H9 (cell line): ENCODE data around the gene POLE2. TPM values are rescaled to one million over a fixed set of nuclear protein-coding genes. Genes with fewer than 3 reads are reported as not detected.

Source experiments
- DNase-seq: peaks from one replicate; pipeline ENCODE4 v3.0.0-alpha.2; 2017
- H2AFZ ChIP-seq: one replicate; pipeline ENCODE4 v1.6.1; 2013; ENCODE audit warnings: mild to moderate bottlenecking, low read length, control low read depth, moderate library complexity
- H2AK5ac ChIP-seq: 2 replicates; pipeline ENCODE4 v1.6.1; 2013; ENCODE audit warnings: low read length, control low read depth, mixed read lengths; ENCODE audit not compliant: insufficient read length
- H2BK120ac ChIP-seq: one replicate; pipeline ENCODE4 v1.6.1; 2013; ENCODE audit warnings: low read depth, mild to moderate bottlenecking, low read length, control low read depth, inconsistent platforms; ENCODE audit not compliant: poor library complexity, severe bottlenecking
- H2BK12ac ChIP-seq: 2 replicates; pipeline ENCODE4 v1.6.1; 2013; ENCODE audit warnings: low read length, control low read depth, mixed read lengths, low read depth; ENCODE audit not compliant: insufficient read length
- H2BK15ac ChIP-seq: 2 replicates; pipeline ENCODE4 v1.6.1; 2013; ENCODE audit warnings: low read depth, low read length, control low read depth
- H2BK20ac ChIP-seq: one replicate; pipeline ENCODE4 v1.6.1; 2013; ENCODE audit warnings: low read depth, mild to moderate bottlenecking, low read length, control low read depth, inconsistent platforms; ENCODE audit not compliant: poor library complexity, severe bottlenecking
- H2BK5ac ChIP-seq: 2 replicates; pipeline ENCODE4 v1.6.1; 2013; ENCODE audit warnings: low read length, control low read depth, mixed read lengths; ENCODE audit not compliant: insufficient read length
- H3K14ac ChIP-seq: 2 replicates; pipeline ENCODE4 v1.6.1; 2013; ENCODE audit warnings: low read length, control low read depth; ENCODE audit not compliant: insufficient read depth
- H3K18ac ChIP-seq: 2 replicates; pipeline ENCODE4 v1.6.1; 2013; ENCODE audit warnings: low read depth, mild to moderate bottlenecking, mixed read lengths, low read length, control low read depth; ENCODE audit not compliant: insufficient read length
- H3K23ac ChIP-seq: 2 replicates; pipeline ENCODE4 v1.6.1; 2013; ENCODE audit warnings: low read length, control low read depth, mixed read lengths, low read depth; ENCODE audit not compliant: insufficient read length
- H3K23me2 ChIP-seq: 2 replicates; pipeline ENCODE4 v1.6.1; 2013; ENCODE audit warnings: low read depth, mild to moderate bottlenecking, mixed read lengths, low read length, control low read depth; ENCODE audit not compliant: insufficient read length, poor library complexity, severe bottlenecking
- H3K27ac ChIP-seq: 2 replicates; pipeline ENCODE4 v1.5.1; 2013; ENCODE audit warnings: low read length, control low read depth, mixed read lengths, low read depth; ENCODE audit not compliant: insufficient read length
- H3K27me3 ChIP-seq: 2 replicates; pipeline ENCODE4 v1.6.1; 2013; ENCODE audit warnings: low read length, control low read depth, inconsistent platforms; ENCODE audit not compliant: insufficient read depth
- H3K4ac ChIP-seq: 2 replicates; pipeline ENCODE4 v1.6.1; 2013; ENCODE audit warnings: low read depth, mild to moderate bottlenecking, control low read depth, inconsistent platforms, low read length, moderate library complexity
- H3K4me1 ChIP-seq: 2 replicates; pipeline ENCODE4 v1.6.1; 2013; ENCODE audit warnings: low read length, control low read depth, inconsistent platforms; ENCODE audit not compliant: insufficient read depth
- H3K4me2 ChIP-seq: 2 replicates; pipeline ENCODE4 v1.6.1; 2013; ENCODE audit warnings: low read length, control low read depth, mixed read lengths; ENCODE audit not compliant: insufficient read length, insufficient read depth
- H3K56ac ChIP-seq: 2 replicates; pipeline ENCODE4 v1.6.1; 2013; ENCODE audit warnings: low read depth, mild to moderate bottlenecking, mixed read lengths, low read length, control low read depth; ENCODE audit not compliant: insufficient read length
- H3K79me1 ChIP-seq: 2 replicates; pipeline ENCODE4 v1.6.1; 2013; ENCODE audit warnings: low read depth, mild to moderate bottlenecking, moderate library complexity, low read length, control low read depth, inconsistent platforms; ENCODE audit not compliant: insufficient read depth, poor library complexity, severe bottlenecking
- H3K79me2 ChIP-seq: 2 replicates; pipeline ENCODE4 v1.6.1; 2013; ENCODE audit warnings: low read length, control low read depth, inconsistent platforms; ENCODE audit not compliant: insufficient read depth
- H3K9ac ChIP-seq: 2 replicates; pipeline ENCODE4 v1.6.1; 2013; ENCODE audit warnings: low read length, control low read depth, mixed read lengths; ENCODE audit not compliant: insufficient read length; ENCODE audit errors: extremely low read depth
- H3K9me3 ChIP-seq: one replicate; pipeline ENCODE4 v1.6.1; 2013; ENCODE audit warnings: low read depth, low read length, inconsistent platforms; ENCODE audit not compliant: control insufficient read depth
- H3T11ph ChIP-seq: one replicate; pipeline ENCODE4 v1.6.1; 2013; ENCODE audit warnings: mild to moderate bottlenecking, low read length, control low read depth, inconsistent platforms
- H4K20me1 ChIP-seq: one replicate; pipeline ENCODE4 v1.6.1; 2013; ENCODE audit not compliant: control insufficient read depth, insufficient read length, insufficient read depth
- H4K5ac ChIP-seq: 2 replicates; pipeline ENCODE4 v1.6.1; 2013; ENCODE audit warnings: low read depth, mild to moderate bottlenecking, mixed read lengths, low read length, control low read depth; ENCODE audit not compliant: insufficient read length
- H4K8ac ChIP-seq: replicated peaks from 2 replicates; pipeline ENCODE4 v1.6.1; 2013; ENCODE audit warnings: low read length, control low read depth, mixed read lengths, low read depth; ENCODE audit not compliant: insufficient read length
- H4K91ac ChIP-seq: 2 replicates; pipeline ENCODE4 v1.6.1; 2013; ENCODE audit warnings: low read depth, mild to moderate bottlenecking, moderate library complexity, mixed read lengths, low read length, control low read depth; ENCODE audit not compliant: insufficient read length
- H3K27ac Mint-ChIP-seq, 3 experiments: 2 replicates in 2 of 3; 3 replicates in 1 of 3; pipeline ENCODE4 v1.8.0; 2020 to 2021; ENCODE audit warnings: mixed read lengths in 3 of 3, mild to moderate bottlenecking in 1 of 3, moderate library complexity in 1 of 3
- H3K27me3 Mint-ChIP-seq: 2 replicates; pipeline ENCODE4 v1.8.0; 2021; ENCODE audit warnings: low read depth, mild to moderate bottlenecking, moderate library complexity, mixed read lengths
- H3K36me3 Mint-ChIP-seq, 3 experiments: 2 replicates in 2 of 3; 3 replicates in 1 of 3; pipeline ENCODE4 v1.8.0; 2020 to 2021; ENCODE audit warnings: low read depth in 3 of 3, mixed read lengths in 3 of 3; ENCODE audit not compliant: insufficient read depth in 1 of 3
- H3K4me1 Mint-ChIP-seq, 2 experiments: 2 replicates each; pipeline ENCODE4 v1.8.0; 2020; ENCODE audit warnings: mixed read lengths in 2 of 2
- H3K4me3 Mint-ChIP-seq, 2 experiments: 2 replicates in 1 of 2; 3 replicates in 1 of 2; pipeline ENCODE4 v1.8.0; 2020 to 2021; ENCODE audit warnings: mild to moderate bottlenecking in 2 of 2, mixed read lengths in 2 of 2, moderate library complexity in 1 of 2
- H3K9me3 Mint-ChIP-seq, 2 experiments: 2 replicates in 1 of 2; 3 replicates in 1 of 2; pipeline ENCODE4 v1.8.0; 2020; ENCODE audit warnings: mild to moderate bottlenecking in 2 of 2, mixed read lengths in 2 of 2, moderate library complexity in 1 of 2
- CTCF ChIP-seq: fragments of 200-600 bp; sonication (generic); conservative IDR thresholded peaks from 3 replicates; pipeline ENCODE4 v1.8.0; 2021; ENCODE audit warnings: antibody characterized with exemption, mild to moderate bottlenecking
- WGBS: extraction: QIAGEN DNeasy Blood & Tissue Kit; methylation state at CpG from one replicate; pipeline ENCODE4 v1.1.7; 2013; ENCODE audit warnings: missing lambda C conversion rate, low lambda C conversion rate, mixed read lengths; ENCODE audit not compliant: insufficient read length; ENCODE audit errors: extremely low coverage; 5-methylcytosine and 5-hydroxymethylcytosine counted together
- total RNA-seq: library from RNA; stranded (reverse); gene quantifications from 2 replicates; pipeline ENCODE4 v1.2.1, GENCODE V29; 2021

The POLE2 gene
- total RNA-seq, 1 experiment from 2014 or later = 25.7 TPM

- Histone ChIP-seq H2BK15ac (no peak overlapping the region), H2AFZ (no peak overlapping the region), H2BK20ac (no peak overlapping the region), H3K56ac (no peak overlapping the region), H4K5ac (no peak overlapping the region), H3K27me3 (no peaks in the 10 kb centered on the region), H3K4me2 (no peak overlapping the region), H4K20me1 (no peaks in the 10 kb centered on the region), H3K27ac (no peak overlapping the region), H3K4ac (no peak overlapping the region), H3K79me1 (no peaks in the 10 kb centered on the region), H4K8ac (no peak overlapping the region), H3T11ph (no peak overlapping the region), H3K4me1 (no peaks in the 10 kb centered on the region), H3K79me2 (no peaks in the 10 kb centered on the region), H3K18ac (no peak overlapping the region), H4K91ac (no peak overlapping the region), H2BK5ac (no peak overlapping the region), H3K23me2 (no peaks in the 10 kb centered on the region), H3K14ac (no peak overlapping the region), H3K23ac (no peak overlapping the region), H3K9me3 (no peaks in the 10 kb centered on the region), H3K9ac (no peak overlapping the region), H2BK120ac (no peak overlapping the region), H2AK5ac (no peak overlapping the region), H2BK12ac (no peak overlapping the region)
- H3K4me1 Mint-ChIP-seq = peaks cover 3 to 6% of the 10 kb centered on the region in 2 experiments; a peak in 2 of 4 replicates
- TF ChIP-seq CTCF = no peak
- H3K4me3 Mint-ChIP-seq = no peak overlapping the region
- H3K36me3 Mint-ChIP-seq = peaks cover 6 to 41% (median 25%) of the 10 kb centered on the region in 3 experiments; a peak in 6 of 7 replicates
- no peak for DNase-seq
- H3K9me3 Mint-ChIP-seq = no peaks in the 10 kb centered on the region
- H3K27me3 Mint-ChIP-seq = no peaks in the 10 kb centered on the region
- WGBS = no CpG with 5 or more reads among the region's 8 CpGs
- peak overlapping the region in 2 of 3 experiments; percentile 11 to 83; a peak in 4 of 7 replicates for H3K27ac Mint-ChIP-seq
Measured at GRCh38 chr14:49612671-49613070, 75.3 kb downstream of the POLE2 start.
